Superior temporal gyrus (tissue), 1 donor: Measurements from ENCODE around the gene CCNQ.

ENCODE experiments used
- DNase-seq: peaks from one replicate; pipeline ENCODE4 v3.0.0-alpha.2; 2016; ENCODE audit errors: extremely low spot score

The CCNQ gene

GRCh38 chrX:153539171-153539978 is 59.6 kb downstream of the CCNQ start:
- DNase-seq = peak; percentile 78

DNA sequence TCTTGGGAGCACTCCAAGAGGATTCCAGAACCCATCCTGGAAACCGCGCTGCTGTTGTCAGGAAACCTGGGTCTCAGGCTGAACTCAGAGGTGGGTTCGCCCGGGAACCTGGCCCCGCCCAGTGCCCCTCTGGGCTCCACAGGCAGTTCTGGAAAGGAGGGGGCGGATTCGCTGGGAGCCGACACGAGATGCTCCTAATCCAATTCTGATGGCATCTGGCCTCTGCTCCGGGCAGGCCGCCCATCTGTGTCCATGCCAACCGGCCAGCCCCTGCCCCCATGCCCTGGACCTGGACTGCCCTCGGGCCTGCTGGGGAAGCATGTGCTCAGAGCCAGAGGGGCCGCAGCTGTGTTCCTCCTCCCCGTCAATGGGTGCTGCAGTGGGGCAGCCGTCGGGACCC is 60.5 kb downstream of the CCNQ start:
- DNase-seq = no peak
